Activated CD8-positive, alpha-beta T cell treated with anti-CD3 and anti-CD28 coated beads for 36 hours (primary cell): ENCODE measurements around the gene DDC. TPM values are rescaled to one million over a fixed set of nuclear protein-coding genes. Genes with fewer than 3 reads are reported as not detected.

ENCODE experiments used
- ATAC-seq: fragments of 200-7000 bp; cut with Tn5 transposase; one replicate; pipeline ENCODE4 v1.10.0; 2021; ENCODE audit warnings: mild to moderate bottlenecking, moderate library complexity
- CTCF ChIA-PET: fragments of 350-600 bp; sonication (Branson Sonifier 250); formaldehyde crosslinking; loops from one replicate; lab custom pipeline; 2021; ENCODE audit warnings: antibody characterized with exemption; lab: Charles Lee
- POLR2A ChIA-PET: fragments of 350-600 bp; sonication (Branson Sonifier 250); formaldehyde crosslinking; loops from one replicate; lab custom pipeline; 2021; ENCODE audit warnings: antibody characterized with exemption; lab: Charles Lee
- DNase-seq: peaks from one replicate; pipeline ENCODE4 v3.0.0-alpha.2; 2020
- H3K27ac Mint-ChIP-seq: one replicate; pipeline ENCODE4 v1.8.0; 2021; ENCODE audit warnings: mild to moderate bottlenecking, mixed read lengths
- H3K27me3 Mint-ChIP-seq: one replicate; pipeline ENCODE4 v1.8.0; 2021; ENCODE audit warnings: mixed read lengths
- H3K36me3 Mint-ChIP-seq: one replicate; pipeline ENCODE4 v1.8.0; 2021; ENCODE audit warnings: low read depth, mixed read lengths
- H3K4me1 Mint-ChIP-seq: one replicate; pipeline ENCODE4 v1.8.0; 2021; ENCODE audit warnings: low read depth, mixed read lengths
- H3K4me3 Mint-ChIP-seq: one replicate; pipeline ENCODE4 v1.8.0; 2021; ENCODE audit warnings: mild to moderate bottlenecking, moderate library complexity, mixed read lengths
- H3K9me3 Mint-ChIP-seq: one replicate; pipeline ENCODE4 v1.8.0; 2021; ENCODE audit warnings: mixed read lengths
- CTCF ChIP-seq: fragments of 200-600 bp; IDR thresholded peaks from one replicate; pipeline ENCODE4 v1.8.0; 2022; ENCODE audit warnings: antibody characterized with exemption, mild to moderate bottlenecking
- intact Hi-C: fragments of 100-400 bp; cut with micrococcal nuclease; formaldehyde crosslinking; loops from one replicate; pipeline ENCODE4 v1.10.0; 2022
- total RNA-seq, 2 experiments: library from RNA; stranded (reverse); gene quantifications; one replicate each; pipeline ENCODE4 v1.2.3, GENCODE V29; 2021

The DDC gene
- total RNA-seq, 2 experiments from 2014 or later = 0.36 to 1.2 TPM

- Mint-ChIP-seq H3K27ac (no peak overlapping the region), H3K36me3 (no peaks in the 10 kb centered on the region), H3K9me3 (no peaks in the 10 kb centered on the region), H3K4me3 (no peak overlapping the region), H3K27me3 (no peaks in the 10 kb centered on the region), H3K4me1 (no peaks in the 10 kb centered on the region)
- ATAC-seq (no peak), DNase-seq (no peak)
- intact Hi-C loops = no loop called here
- TF ChIP-seq CTCF = no peak
- ChIA-PET CTCF (interaction anchor here (2.6 kb wide), 1 partner anchor 20 kb away, joined by 9 read pairs; no protein-coding TSS in a partner anchor), POLR2A (no interaction called here)
These were observed 76.8 kb downstream of the DDC start for GRCh38 chr7:50488379-50488778.

- H3K27me3 Mint-ChIP-seq = no peaks in the 10 kb centered on the region
- no peak for TF ChIP-seq CTCF
- POLR2A ChIA-PET = no interaction called here
- intact Hi-C loops = no loop called here
- H3K27ac Mint-ChIP-seq = no peak overlapping the region
- no peaks in the 10 kb centered on the region for H3K4me1 Mint-ChIP-seq
- no peaks in the 10 kb centered on the region for H3K9me3 Mint-ChIP-seq
- no peaks in the 10 kb centered on the region for H3K36me3 Mint-ChIP-seq
- no peak overlapping the region for H3K4me3 Mint-ChIP-seq
- CTCF ChIA-PET = interaction anchor here (0.8 to 1.7 kb wide), 8 partner anchors 8 to 194 kb away, joined by 3 to 13 read pairs (median 4); no protein-coding TSS in a partner anchor
- DNase-seq (no peak), ATAC-seq (no peak)
These were observed 78.7 kb downstream of the DDC start for GRCh38 chr7:50486512-50486911.

GRCh38 chr7:50481867-50482266 lies 83.3 kb downstream of the DDC start:
- DNase-seq = no peak
- intact Hi-C loops = no loop called here
- peaks cover 1% of the 10 kb centered on the region for H3K27me3 Mint-ChIP-seq
- H3K36me3 Mint-ChIP-seq = no peaks in the 10 kb centered on the region
- no peaks in the 10 kb centered on the region for H3K4me1 Mint-ChIP-seq
- ChIA-PET POLR2A (no interaction called here), CTCF (interaction anchor here (1.1 to 1.3 kb wide), 2 partner anchors 13 to 151 kb away, joined by 4 read pairs; no protein-coding TSS in a partner anchor)
- no peaks in the 10 kb centered on the region for H3K9me3 Mint-ChIP-seq
- TF ChIP-seq CTCF = no peak
- H3K4me3 Mint-ChIP-seq = no peak overlapping the region
- no peak overlapping the region for H3K27ac Mint-ChIP-seq
- no peak for ATAC-seq

GRCh38 chr7:50480797-50481196 lies 84.4 kb downstream of the DDC start:
- POLR2A ChIA-PET = no interaction called here
- intact Hi-C loops = no loop called here
- TF ChIP-seq CTCF = no peak
- peaks cover 1% of the 10 kb centered on the region for H3K27me3 Mint-ChIP-seq
- H3K9me3 Mint-ChIP-seq = no peaks in the 10 kb centered on the region
- H3K4me1 Mint-ChIP-seq = no peaks in the 10 kb centered on the region
- DNase-seq (no peak), ATAC-seq (no peak)
- H3K4me3 Mint-ChIP-seq = no peak overlapping the region
- no peaks in the 10 kb centered on the region for H3K36me3 Mint-ChIP-seq
- H3K27ac Mint-ChIP-seq = no peak overlapping the region
- CTCF ChIA-PET = interaction anchor here (1.1 to 1.3 kb wide), 2 partner anchors 12 to 152 kb away, joined by 4 read pairs; no protein-coding TSS in a partner anchor

GRCh38 chr7:50479743-50480517 lies 85.3 kb downstream of the DDC start:
- ATAC-seq = no peak
- intact Hi-C loops = no loop called here
- peaks cover 1% of the 10 kb centered on the region for H3K27me3 Mint-ChIP-seq
- ChIA-PET CTCF (interaction anchor here (1.3 kb wide), 1 partner anchor 12 kb away, joined by 5 read pairs; no protein-coding TSS in a partner anchor), POLR2A (no interaction called here)
- H3K9me3 Mint-ChIP-seq = no peaks in the 10 kb centered on the region
- no peaks in the 10 kb centered on the region for H3K36me3 Mint-ChIP-seq
- H3K4me3 Mint-ChIP-seq = no peak overlapping the region
- no peak for DNase-seq
- no peak for TF ChIP-seq CTCF
- no peak overlapping the region for H3K27ac Mint-ChIP-seq
- H3K4me1 Mint-ChIP-seq = peaks cover 1% of the 10 kb centered on the region
